IMR-90 (cell line): ENCODE data around the gene HSFX3.

Experiments used
- CTCF ChIP-seq: conservative IDR thresholded peaks from 2 replicates; pipeline ENCODE4 v1.5.1; 2012; ENCODE audit warnings: mild to moderate bottlenecking, low read depth, low read length, improper control_type of control experiment
- FOS ChIP-seq: fragments of 150-350 bp; IDR thresholded peaks from 2 replicates; pipeline ENCODE4 v1.6.1; 2016; ENCODE audit warnings: low read depth, low read length
- MAFK ChIP-seq: IDR thresholded peaks from 2 replicates; pipeline ENCODE4 v1.6.1; 2012; ENCODE audit warnings: low read depth, low read length, improper control_type of control experiment
- MAZ ChIP-seq: IDR thresholded peaks from 2 replicates; pipeline ENCODE4 v1.6.1; 2012; ENCODE audit warnings: low read depth, mild to moderate bottlenecking, low read length, improper control_type of control experiment, moderate library complexity, borderline replicate concordance
- POLR2A ChIP-seq: IDR thresholded peaks from 2 replicates; pipeline ENCODE4 v1.6.1; 2012; ENCODE audit warnings: mild to moderate bottlenecking, low read depth, low read length
- RAD21 ChIP-seq: IDR thresholded peaks from 2 replicates; pipeline ENCODE4 v1.6.1; 2012; ENCODE audit warnings: low read length, improper control_type of control experiment
- SMC3 ChIP-seq: fragments of 150-350 bp; IDR thresholded peaks from 2 replicates; pipeline ENCODE4 v1.6.1; 2016; ENCODE audit warnings: low read depth, mild to moderate bottlenecking, antibody characterized with exemption, low read length, moderate library complexity
- USF2 ChIP-seq: fragments of 150-350 bp; IDR thresholded peaks from 2 replicates; pipeline ENCODE4 v1.6.1; 2017; ENCODE audit warnings: mild to moderate bottlenecking, antibody characterized with exemption, low read length, low read depth

- no peak for TF ChIP-seq CTCF
- TF ChIP-seq POLR2A, result no peak
- no peak for TF ChIP-seq RAD21
- TF ChIP-seq MAFK, result no peak
- no peak for TF ChIP-seq MAZ
- no peak for TF ChIP-seq USF2
- TF ChIP-seq FOS, result no peak
- TF ChIP-seq SMC3, result no peak
Measured at GRCh38 chrX:149506349-149506748, 43.4 kb downstream of the HSFX3 start.
